HepG2 (cell line): Measurements from ENCODE around the gene RAD51. TPM values are rescaled to one million over a fixed set of nuclear protein-coding genes. Genes with fewer than 3 reads are reported as not detected.
A peak's percentile ranks its signal among the peaks of the same experiment; 100 is the strongest.

Experiments
- ASH2L ChIP-seq: fragments of 300-600, 200-600 bp; sonication (generic); IDR thresholded peaks from 2 replicates; pipeline ENCODE4 v1.7.0; 2017; ENCODE audit warnings: low read depth, mild to moderate bottlenecking, moderate library complexity, mixed read lengths, low read length; ENCODE audit not compliant: insufficient read length
- ATRX ChIP-seq: sonication (generic); formaldehyde crosslinking; IDR thresholded peaks from 2 replicates; pipeline ENCODE4 v1.4.0; 2020; ENCODE audit warnings: missing genetic modification reagents, borderline replicate concordance
- CSRNP1 ChIP-seq: sonication (generic); formaldehyde crosslinking; IDR thresholded peaks from 2 replicates; pipeline ENCODE4 v1.8.1; 2023; ENCODE audit warnings: mild to moderate bottlenecking, missing genetic modification reagents
- FOSL1 ChIP-seq: sonication (generic); formaldehyde crosslinking; IDR thresholded peaks from 2 replicates; pipeline ENCODE4 v1.9.0; 2021; ENCODE audit warnings: missing genetic modification reagents, borderline replicate concordance
- FOXC1 ChIP-seq: sonication (generic); formaldehyde crosslinking; IDR thresholded peaks from 2 replicates; pipeline ENCODE4 v1.8.0; 2022; ENCODE audit warnings: mild to moderate bottlenecking, missing genetic modification reagents, borderline replicate concordance
- KDM5A ChIP-seq: fragments of 200-600 bp; sonication (generic); IDR thresholded peaks from 2 replicates; pipeline ENCODE4 v1.7.0; 2018; ENCODE audit warnings: antibody characterized with exemption, mild to moderate bottlenecking, low read length, borderline replicate concordance
- MEIS1 ChIP-seq: sonication (generic); formaldehyde crosslinking; IDR thresholded peaks from 2 replicates; pipeline ENCODE4 v1.9.0; 2021; ENCODE audit warnings: mild to moderate bottlenecking, missing genetic modification reagents, moderate library complexity, borderline replicate concordance
- MXD4 ChIP-seq: IDR thresholded peaks from 2 replicates; pipeline ENCODE4 v1.6.1; 2016; ENCODE audit warnings: mild to moderate bottlenecking, missing biosample characterization, missing genetic modification reagents
- NFYB ChIP-seq: sonication (generic); formaldehyde crosslinking; IDR thresholded peaks from 2 replicates; pipeline ENCODE4 v1.4.0; 2020; ENCODE audit warnings: missing genetic modification reagents
- NFYC ChIP-seq: IDR thresholded peaks from 2 replicates; pipeline ENCODE4 v1.6.1; 2016; ENCODE audit warnings: missing genetic modification reagents, missing compliant biosample characterization
- SCMH1 ChIP-seq: sonication (generic); formaldehyde crosslinking; IDR thresholded peaks from 2 replicates; pipeline ENCODE4 v1.9.0; 2021; ENCODE audit warnings: missing genetic modification reagents, mild to moderate bottlenecking, borderline replicate concordance
- U2AF1 ChIP-seq: fragments of 200-400 bp; formaldehyde crosslinking; optimal IDR thresholded peaks from 2 replicates; pipeline ENCODE3; 2017; ENCODE audit warnings: mild to moderate bottlenecking, low read depth, low read length
- ZKSCAN1 ChIP-seq: fragments of 150-350 bp; IDR thresholded peaks from 2 replicates; pipeline ENCODE4 v1.6.1; 2014; ENCODE audit warnings: low read length
- ZNF263 ChIP-seq: sonication (generic); formaldehyde crosslinking; IDR thresholded peaks from 2 replicates; pipeline ENCODE4 v1.4.0; 2020; ENCODE audit warnings: missing genetic modification reagents
- ZNF281 ChIP-seq: sonication (generic); formaldehyde crosslinking; IDR thresholded peaks from 2 replicates; pipeline ENCODE4 v1.4.0; 2020; ENCODE audit warnings: missing genetic modification reagents, borderline replicate concordance
- ZNF337 ChIP-seq: sonication (generic); formaldehyde crosslinking; IDR thresholded peaks from 2 replicates; pipeline ENCODE4 v1.5.1; 2020; ENCODE audit warnings: missing genetic modification reagents, low read depth, mild to moderate bottlenecking, borderline replicate concordance
- ZNF574 ChIP-seq: sonication (generic); formaldehyde crosslinking; IDR thresholded peaks from 2 replicates; pipeline ENCODE4 v1.4.0; 2020; ENCODE audit warnings: missing genetic modification reagents
- ZNF576 ChIP-seq: sonication (generic); formaldehyde crosslinking; IDR thresholded peaks from 2 replicates; pipeline ENCODE4 v1.4.0; 2020; ENCODE audit warnings: mild to moderate bottlenecking, missing genetic modification reagents
- ZNF7 ChIP-seq: IDR thresholded peaks from 2 replicates; pipeline ENCODE4 v1.6.1; 2016; ENCODE audit warnings: missing biosample characterization, missing genetic modification reagents
- ZSCAN29 ChIP-seq: sonication (generic); formaldehyde crosslinking; conservative IDR thresholded peaks from 2 replicates; pipeline ENCODE4 v1.4.0; 2020; ENCODE audit warnings: mild to moderate bottlenecking, missing genetic modification reagents
- polyA plus RNA-seq, 8 experiments: library from polyadenylated mRNA; depleted of rRNA in 3 of 8; stranded (reverse) in 7 of 8; unstranded in 1 of 8; fragments of >200 nt; fragmentation: Illumina TruSeq in 4 of 8; extraction: Trizol in 4 of 8; gene quantifications; 2 replicates each; pipeline versions ENCODE4 v1.2.1 to v1.2.3, GENCODE V29; 2011 to 2016; ENCODE audit warnings: low read depth in 4 of 8, missing spikeins in 1 of 8, mixed read lengths in 1 of 8; ENCODE audit not compliant: insufficient read depth in 1 of 8
- total RNA-seq, 5 experiments: library from RNA; depleted of rRNA; stranded (reverse); fragments of >200 nt; fragmentation: Illumina TruSeq; extraction: Trizol; gene quantifications; 2 replicates each; pipeline ENCODE4 v1.2.3, GENCODE V29; 2016; ENCODE audit warnings: low read depth in 1 of 5

The RAD51 gene
- total and polyA plus RNA-seq, 2 of the 13 experiments (the other 11 are each of a cell fraction or from before 2014, with no cell fraction given): 8.5 to 12.8 TPM

GRCh38 chr15:40694688-40695468 is at the start of gene RAD51 (continued):
- no peak; the same call in 1 of the 2 replicates for TF ChIP-seq ZNF281 (CRISPR knock-in tag)
- no peak for TF ChIP-seq ATRX (CRISPR knock-in tag)
- no peak for TF ChIP-seq SCMH1 (CRISPR knock-in tag)
- TF ChIP-seq NFYC: no peak
- TF ChIP-seq ASH2L: peak; percentile 56
- TF ChIP-seq ZKSCAN1: no peak
- TF ChIP-seq ZNF574 (CRISPR knock-in tag): peak; percentile 76
- 0 out of 2 replicates have a peak, but pooled peaks have one; percentile 82 for TF ChIP-seq MEIS1
- peak; percentile 57; the same call in 1 of the 2 replicates for TF ChIP-seq KDM5A
- no peak for TF ChIP-seq ZNF337 (CRISPR knock-in tag)
- TF ChIP-seq FOXC1: no peak; the same call in 1 of the 2 replicates
- no peak for TF ChIP-seq ZNF576
- peak; percentile 20; the same call in 1 of the 2 replicates for TF ChIP-seq NFYB (CRISPR knock-in tag)
- TF ChIP-seq ZSCAN29 (CRISPR knock-in tag): peak; percentile 85
- peak; percentile 19 for TF ChIP-seq ZNF263
- TF ChIP-seq U2AF1: no peak
- peak; percentile 86 for TF ChIP-seq MXD4 (CRISPR knock-in tag)
- TF ChIP-seq FOSL1: no peak
- TF ChIP-seq CSRNP1 (CRISPR knock-in tag): peak; percentile 87
- no peak for TF ChIP-seq ZNF7 (CRISPR knock-in tag)
